ENCODE measurements around the gene APC. TPM values are rescaled to one million over a fixed set of nuclear protein-coding genes. Genes with fewer than 3 reads are reported as not detected.

Gene APC
- total RNA-seq, 6 donors from 2014 or later: 38.4 to 95.3 (median 71.6) TPM

DNA sequence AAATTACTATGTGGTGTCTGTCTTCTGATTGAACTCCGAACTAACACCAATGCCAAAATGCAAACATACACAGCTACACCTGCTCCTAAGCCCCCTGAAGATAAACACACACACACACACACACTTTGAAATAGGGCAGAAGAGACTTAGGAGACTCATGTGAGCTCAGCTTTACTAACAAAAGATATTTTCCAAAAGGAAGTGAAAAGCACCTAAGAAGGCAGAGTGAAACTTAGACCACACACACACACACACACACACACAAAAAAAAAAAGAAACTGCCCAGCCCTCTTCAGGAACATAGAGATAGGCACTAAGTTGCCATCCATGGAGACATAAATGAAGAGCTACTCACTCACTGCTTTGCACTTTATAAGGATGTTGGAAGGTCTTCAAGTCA lies 45.2 kb upstream of the APC start:
- 97 to 100% methylated on average over 1 of the region's 1 CpG for WGBS, 2 donors
- no peak for ATAC-seq (ENCODE audit: low FRiP score in 2 of 2)

DNA sequence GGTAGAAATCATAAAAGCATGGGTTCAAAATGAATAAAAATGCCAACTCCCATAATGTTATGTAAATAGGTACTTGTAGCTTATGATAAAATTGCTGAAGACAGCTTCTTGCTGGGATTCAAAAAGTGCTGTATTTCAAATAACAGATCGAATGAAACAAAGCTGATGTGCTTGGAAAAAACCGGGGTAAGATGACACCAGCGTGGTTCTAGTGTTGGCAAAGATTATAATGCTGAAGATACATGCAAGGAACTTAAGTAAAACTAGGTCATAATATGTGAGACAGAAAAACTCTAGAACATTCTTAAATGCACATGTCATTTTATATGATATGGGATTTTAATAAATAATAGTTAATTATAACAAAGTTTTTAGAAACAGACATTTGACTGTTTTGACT lies 44.4 kb upstream of the APC start:
- H3K27me3 ChIP-seq: no peaks in the 10 kb centered on the region
- 90 to 96% methylated on average over 3 of the region's 3 CpGs for WGBS, 2 donors
- H3K4me1 ChIP-seq: no peaks in the 10 kb centered on the region
- H3K4me3 ChIP-seq: no peak overlapping the region
- no peak for TF ChIP-seq EP300 (IDR thresholded peaks at IDR 0.05)
- no peak for TF ChIP-seq POLR2A (IDR thresholded peaks at IDR 0.05)
- TF ChIP-seq POLR2AphosphoS5 (IDR thresholded peaks at IDR 0.05): no peak
- no peak for TF ChIP-seq CTCF (IDR thresholded peaks at IDR 0.05)
- H3K27ac ChIP-seq: no peak overlapping the region
- no peaks in the 10 kb centered on the region for H3K36me3 ChIP-seq
- ATAC-seq (ENCODE audit: low FRiP score in 2 of 2) (no peak), DNase-seq (no peak)
- no peaks in the 10 kb centered on the region for H3K9me3 ChIP-seq

More for the DNA sequence above, 45.2 kb upstream of the APC start:
- Histone ChIP-seq H3K27ac (no peak overlapping the region), H3K4me1 (no peaks in the 10 kb centered on the region), H3K36me3 (no peaks in the 10 kb centered on the region), H3K4me3 (no peak overlapping the region), H3K27me3 (no peaks in the 10 kb centered on the region), H3K9me3 (no peaks in the 10 kb centered on the region)
- DNase-seq: no peak
- TF ChIP-seq EP300 (IDR thresholded peaks at IDR 0.05): no peak
- TF ChIP-seq POLR2AphosphoS5 (IDR thresholded peaks at IDR 0.05): no peak
- TF ChIP-seq POLR2A (IDR thresholded peaks at IDR 0.05): no peak
- no peak for TF ChIP-seq CTCF (IDR thresholded peaks at IDR 0.05)

DNA sequence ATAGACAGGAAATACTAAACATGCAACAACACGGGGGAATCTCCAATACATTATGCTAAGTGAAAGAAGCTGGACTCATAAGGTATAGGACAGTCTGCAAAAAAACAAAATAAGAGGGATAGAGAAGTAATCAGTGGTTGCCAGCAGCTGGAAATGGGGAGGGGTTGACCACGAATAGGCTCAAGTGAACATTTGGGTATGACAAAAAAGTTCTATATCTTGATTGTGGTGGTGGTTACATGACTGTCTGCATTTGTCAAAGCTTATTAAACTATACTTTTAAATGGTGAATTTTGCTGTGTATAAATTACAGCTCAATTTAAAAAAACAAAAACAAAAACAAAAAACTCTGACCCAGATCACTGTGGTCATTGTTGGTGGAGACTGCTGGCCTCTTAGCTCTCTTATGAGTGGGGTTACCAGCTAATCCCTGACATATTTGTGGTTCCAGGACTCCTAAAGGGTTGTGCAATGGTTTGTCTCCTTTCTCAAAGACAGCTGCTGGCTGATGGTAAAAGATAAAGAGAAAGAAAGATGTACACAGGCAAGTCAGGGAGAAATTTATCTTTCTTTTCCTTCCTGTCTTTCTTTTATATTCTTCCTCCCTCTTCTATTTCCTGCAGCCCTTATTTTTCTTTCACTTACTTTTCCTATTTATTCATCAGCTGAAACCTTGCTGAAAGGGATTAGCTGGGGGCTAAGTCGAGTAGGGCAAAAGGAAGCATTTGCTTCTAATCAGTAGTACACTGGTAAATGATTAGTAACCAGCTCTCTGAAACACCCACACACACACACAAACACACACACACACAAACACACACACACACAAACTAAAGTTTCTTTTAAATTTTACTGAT lies 42.6 kb upstream of the APC start:
- H3K27ac ChIP-seq: no peak overlapping the region
- ATAC-seq (ENCODE audit: low FRiP score in 2 of 2) (no peak), DNase-seq (no peak)
- H3K9me3 ChIP-seq: no peaks in the 10 kb centered on the region
- no peaks in the 10 kb centered on the region for H3K36me3 ChIP-seq
- 54 to 57% methylated on average over 3 of the region's 3 CpGs for WGBS, 2 donors
- H3K4me1 ChIP-seq: no peaks in the 10 kb centered on the region
- H3K4me3 ChIP-seq: no peak overlapping the region
- no peaks in the 10 kb centered on the region for H3K27me3 ChIP-seq
- no peak for TF ChIP-seq POLR2A (IDR thresholded peaks at IDR 0.05)
- no peak for TF ChIP-seq POLR2AphosphoS5 (IDR thresholded peaks at IDR 0.05)
- TF ChIP-seq CTCF (IDR thresholded peaks at IDR 0.05): no peak
- TF ChIP-seq EP300 (IDR thresholded peaks at IDR 0.05): no peak

- TF ChIP-seq EP300 (IDR thresholded peaks at IDR 0.05): no peak
- TF ChIP-seq POLR2A (IDR thresholded peaks at IDR 0.05): no peak
- TF ChIP-seq POLR2AphosphoS5 (IDR thresholded peaks at IDR 0.05): no peak
- TF ChIP-seq CTCF (IDR thresholded peaks at IDR 0.05): no peak
- Histone ChIP-seq H3K9me3 (no peaks in the 10 kb centered on the region), H3K27ac (no peak overlapping the region), H3K4me1 (no peaks in the 10 kb centered on the region), H3K36me3 (no peaks in the 10 kb centered on the region), H3K27me3 (no peaks in the 10 kb centered on the region), H3K4me3 (no peak overlapping the region)
- ATAC-seq (ENCODE audit: low FRiP score in 2 of 2) (no peak), DNase-seq (no peak)
- WGBS, 2 donors: 62 to 77% methylated on average over 5 of the region's 5 CpGs
These were observed 40.9 kb upstream of the APC start for GRCh38 chr5:112696786-112697185.

DNA sequence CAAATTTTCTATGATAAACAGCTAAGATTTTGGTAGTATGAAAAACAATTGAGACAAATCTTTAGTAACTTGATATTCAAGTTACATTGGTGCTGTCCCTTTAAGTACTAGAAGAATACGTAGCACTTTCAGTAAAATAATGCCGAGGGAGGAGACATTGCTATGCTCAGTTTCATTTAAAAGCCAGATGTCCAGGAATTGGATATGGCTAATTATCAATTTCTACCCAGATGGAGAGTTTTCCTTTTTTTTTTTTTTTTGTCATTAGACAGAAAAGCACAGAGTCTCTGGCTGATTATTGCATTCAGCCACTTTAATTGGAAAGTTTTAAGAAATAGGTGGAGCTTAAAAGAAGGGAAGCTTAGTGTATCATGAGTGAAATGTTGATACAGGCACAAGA lies 40.4 kb upstream of the APC start:
- no peak for ATAC-seq (ENCODE audit: low FRiP score in 2 of 2)
- DNase-seq: no peak
- H3K27me3 ChIP-seq: no peaks in the 10 kb centered on the region
- H3K36me3 ChIP-seq: no peaks in the 10 kb centered on the region
- no peaks in the 10 kb centered on the region for H3K9me3 ChIP-seq
- no peak for TF ChIP-seq EP300 (IDR thresholded peaks at IDR 0.05)
- TF ChIP-seq POLR2AphosphoS5 (IDR thresholded peaks at IDR 0.05): no peak
- TF ChIP-seq POLR2A (IDR thresholded peaks at IDR 0.05): no peak
- no peak for TF ChIP-seq CTCF (IDR thresholded peaks at IDR 0.05)
- 49 to 63% methylated on average over 2 of the region's 2 CpGs for WGBS, 2 donors
- no peaks in the 10 kb centered on the region for H3K4me1 ChIP-seq
- H3K4me3 ChIP-seq: no peak overlapping the region
- H3K27ac ChIP-seq: no peak overlapping the region

All from upper lobe of left lung (tissue), 6 donors.